Activated CD4-positive, alpha-beta T cell treated with anti-CD3 and anti-CD28 coated beads for 36 hours (primary cell): ENCODE results near the gene FOXD4L3. TPM values are rescaled to one million over a fixed set of nuclear protein-coding genes. Genes with fewer than 3 reads are reported as not detected.

Experiments
- total RNA-seq, 2 experiments: library from RNA; stranded (reverse); gene quantifications; one replicate each; pipeline ENCODE4 v1.2.3, GENCODE V29; 2021

Gene FOXD4L3
- total RNA-seq, 2 experiments from 2014 or later: not detected

Other genes with a start within 250 kb of the FOXD4L3 start
- 10 to 100 TPM; 33.0 to 37.3 TPM for gene ZNG1C, start 60.9 kb upstream of the FOXD4L3 start, total RNA-seq
- gene PGM5, start 53.7 kb downstream of the FOXD4L3 start, total RNA-seq: not detected
- not detected for gene TMEM252, start 238.0 kb downstream of the FOXD4L3 start, total RNA-seq